Gastroesophageal sphincter (tissue), 3 donors: Measurements from ENCODE around the gene GABBR2.

Experiments used
- CTCF ChIP-seq, 4 experiments: fragments of 200-600 bp in 2 of 4; fragments of 450-650 bp in 2 of 4; sonication (generic) in 1 of 4; IDR thresholded peaks; one replicate each; pipeline ENCODE4 v1.5.1; 2017 to 2019; ENCODE audit warnings: antibody characterized with exemption in 4 of 4, mild to moderate bottlenecking in 2 of 4, moderate library complexity in 2 of 4
- EP300 ChIP-seq: sonication (generic); formaldehyde crosslinking; IDR thresholded peaks from one replicate; pipeline ENCODE4 v1.6.1; 2017; ENCODE audit warnings: antibody characterized with exemption, mild to moderate bottlenecking
- POLR2AphosphoS5 ChIP-seq: sonication (generic); formaldehyde crosslinking; IDR thresholded peaks from one replicate; pipeline ENCODE4 v1.6.1; 2017; ENCODE audit warnings: antibody characterized with exemption

DNA sequence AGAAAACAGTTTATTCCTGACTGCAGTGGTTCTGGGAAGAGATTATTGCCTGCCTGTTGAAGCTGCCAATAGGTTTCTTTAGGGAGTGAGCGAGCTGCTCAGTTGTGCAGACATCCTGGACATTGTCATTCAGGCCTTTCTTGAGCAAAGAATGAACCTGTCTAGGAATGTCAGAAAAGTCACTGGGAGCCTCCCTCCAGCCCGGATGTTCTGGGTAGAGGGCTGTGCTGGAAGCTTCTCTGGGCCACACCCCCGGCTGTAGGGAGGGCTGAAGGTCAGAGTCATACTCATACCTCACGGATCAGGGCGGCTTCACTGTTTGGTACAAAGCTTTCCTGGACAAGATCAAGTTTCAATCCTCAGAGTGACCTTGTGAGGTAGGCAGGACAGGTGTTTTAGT is 419.9 kb downstream of the GABBR2 start:
- TF ChIP-seq CTCF (IDR thresholded peaks at IDR 0.05) (no peak), POLR2AphosphoS5 (no peak), EP300 (no peak)
